DMS114 treated with DMSO at 0.1 percent for 48 hours (cell line): Measurements from ENCODE around the gene PCSK4.

Experiments
- DNase-seq: peaks from one replicate; lab custom pipeline; 2025; ENCODE audit not compliant: unreplicated experiment; lab: John Stamatoyannopoulos, UW

PCSK4 gene

GRCh38 chr19:1471010-1471514 is 19.1 kb downstream of the PCSK4 start:
- DNase-seq, result no peak

- DNase-seq, result no peak
Measured at GRCh38 chr19:1470305-1471009, 19.7 kb downstream of the PCSK4 start.

GRCh38 chr19:1470055-1470304 is 20.2 kb downstream of the PCSK4 start:
- DNase-seq, result no peak

- DNase-seq, result no peak
Measured at GRCh38 chr19:1469255-1470054, 20.7 kb downstream of the PCSK4 start.

GRCh38 chr19:1468821-1469254 is 21.3 kb downstream of the PCSK4 start:
- DNase-seq, result no peak

GRCh38 chr19:1468274-1468820 is 21.8 kb downstream of the PCSK4 start:
- DNase-seq, result no peak

GRCh38 chr19:1467490-1468273 is 22.5 kb downstream of the PCSK4 start:
- no peak for DNase-seq

GRCh38 chr19:1467215-1467489 is 23.0 kb downstream of the PCSK4 start:
- no peak for DNase-seq

GRCh38 chr19:1466461-1467214 is 23.5 kb downstream of the PCSK4 start:
- DNase-seq, result no peak

- DNase-seq, result no peak
Measured at GRCh38 chr19:1466018-1466460, 24.1 kb downstream of the PCSK4 start.

- DNase-seq, result no peak
Measured at GRCh38 chr19:1465191-1466016, 24.7 kb downstream of the PCSK4 start.

- DNase-seq, result no peak
Measured at GRCh38 chr19:1461862-1462261, 28.3 kb downstream of the PCSK4 start.

- no peak for DNase-seq
Measured at GRCh38 chr19:1460033-1460995, 29.8 kb downstream of the PCSK4 start.

GRCh38 chr19:1459479-1459878 is 30.7 kb downstream of the PCSK4 start:
- DNase-seq, result no peak

- DNase-seq, result no peak
Measured at GRCh38 chr19:1457892-1458291, 32.3 kb downstream of the PCSK4 start.

GRCh38 chr19:1457031-1457739 is 33.0 kb downstream of the PCSK4 start:
- DNase-seq, result no peak

GRCh38 chr19:1456121-1456900 is 33.8 kb downstream of the PCSK4 start:
- no peak for DNase-seq
